Spleen (tissue), 11 donors: Measurements from ENCODE around the gene PTGER3. TPM values are rescaled to one million over a fixed set of nuclear protein-coding genes. Genes with fewer than 3 reads are reported as not detected.

Source experiments
- DNase-seq: peaks from one replicate; pipeline ENCODE4 v3.0.0-alpha.2; 2020
- H3K27ac ChIP-seq, 8 donors: fragments of 200-600 bp; sonication (generic) in 7 of 8; 1 replicate in 4 of 8; 2 replicates in 4 of 8; pipeline versions ENCODE4 v1.5.0 to v1.8.0; 2016 to 2021; ENCODE audit warnings: inconsistent platforms in 4 of 8, mild to moderate bottlenecking in 4 of 8, moderate library complexity in 1 of 8
- H3K27me3 ChIP-seq, 7 donors: fragments of 200-600 bp; sonication (generic) in 6 of 7; replicated peaks in 1 of 7; 1 replicate in 4 of 7; 2 replicates in 3 of 7; pipeline versions ENCODE4 v1.5.0 to v1.8.0; 2016 to 2021; ENCODE audit warnings: inconsistent platforms in 3 of 7, mild to moderate bottlenecking in 1 of 7
- H3K36me3 ChIP-seq, 6 donors: fragments of 200-600 bp; sonication (generic) in 5 of 6; 1 replicate in 4 of 6; 2 replicates in 2 of 6; pipeline versions ENCODE4 v1.5.0 to v1.8.0; 2016 to 2021; ENCODE audit warnings: inconsistent platforms in 2 of 6
- H3K4me1 ChIP-seq, 6 donors: fragments of 200-600 bp; sonication (generic) in 5 of 6; 1 replicate in 3 of 6; 2 replicates in 3 of 6; pipeline versions ENCODE4 v1.5.0 to v1.8.0; 2016 to 2021; ENCODE audit warnings: inconsistent platforms in 3 of 6
- H3K4me3 ChIP-seq, 8 donors: fragments of 200-600 bp; sonication (generic) in 7 of 8; 1 replicate in 4 of 8; 2 replicates in 4 of 8; pipeline versions ENCODE4 v1.5.0 to v1.8.0; 2016 to 2021; ENCODE audit warnings: inconsistent platforms in 4 of 8, mild to moderate bottlenecking in 4 of 8, moderate library complexity in 2 of 8
- H3K9me3 ChIP-seq, 8 donors: fragments of 200-600 bp; sonication (generic) in 7 of 8; 1 replicate in 4 of 8; 2 replicates in 4 of 8; pipeline versions ENCODE4 v1.5.0 to v1.8.0; 2016 to 2021; ENCODE audit warnings: inconsistent platforms in 4 of 8
- CTCF ChIP-seq, 11 experiments: fragments of 200-600 bp in 7 of 11; fragments of 450-650 bp in 4 of 11; sonication (generic) in 4 of 11; IDR thresholded peaks in 8 of 11; conservative IDR thresholded peaks in 3 of 11; 1 replicate in 7 of 11; 2 replicates in 4 of 11; pipeline versions ENCODE4 v1.4.0 to v1.8.0; 2016 to 2021; ENCODE audit warnings: antibody characterized with exemption in 11 of 11, inconsistent platforms in 4 of 11, mild to moderate bottlenecking in 1 of 11
- POLR2A ChIP-seq, 3 donors: fragments of 450-650 bp; IDR thresholded peaks; one replicate each; pipeline ENCODE4 v1.5.1; 2017; ENCODE audit warnings: antibody characterized with exemption in 3 of 3, mild to moderate bottlenecking in 1 of 3
- POLR2AphosphoS5 ChIP-seq, 3 donors: sonication (generic); formaldehyde crosslinking; IDR thresholded peaks; one replicate each; pipeline ENCODE4 v1.5.1; 2017; ENCODE audit warnings: antibody characterized with exemption in 3 of 3
- WGBS, 5 donors: extraction: QIAGEN DNeasy Blood & Tissue Kit in 3 of 5; methylation state at CpG; one replicate each; pipeline versions ENCODE4 v1.1.5 to v1.1.7; 2013 to 2018; 5-methylcytosine and 5-hydroxymethylcytosine counted together
- intact Hi-C: fragments of 100-400 bp; cut with DNase I; formaldehyde crosslinking; loops from one replicate; pipeline ENCODE4 v1.15.0; 2023; ENCODE audit warnings: low total_unique reads
- polyA plus RNA-seq, 3 donors: library from polyadenylated mRNA; stranded (reverse); fragments of 200-250 nt; gene quantifications; one replicate each; pipeline ENCODE4 v1.2.1, GENCODE V29; 2013
- total RNA-seq, 7 donors: library from RNA; depleted of rRNA in 3 of 7; stranded (reverse); fragments of >200 nt in 3 of 7; fragmentation: NEBNext Ultra II Directional in 4 of 7; extraction: Animal tissue kit (Norgen Biotek cat#: 25700) in 4 of 7; gene quantifications; one replicate each; pipeline versions ENCODE4 v1.1.0 to v1.2.1, GENCODE V29; 2016 to 2021
- donor health status: healthy with polysubstance abuse.
- donor health status: DM: no; HTN: no; CAD: no; lungs with moderate emphysema.
- donor health status: DM: no; HTN: no; CAD: no.
- donor health status: Bipolar disorder and iron deficiency.
- donor health status: healthy.
- donor health status: DM: no; HTN: no; CAD: no.
- donor health status: DM: yes; HTN: yes; CAD: no.

The PTGER3 gene
- total and polyA plus RNA-seq, 10 donors, result 0.13 to 1.1 (median 0.39) TPM

- H3K36me3 ChIP-seq, result no peaks in the 10 kb centered on the region
- no peak for DNase-seq
- no peak overlapping the region for H3K4me3 ChIP-seq
- H3K27ac ChIP-seq, result no peak overlapping the region
- intact Hi-C loops, result no loop called here
- WGBS, 5 donors, result 84 to 93% (median 87%) methylated on average over 1 of the region's 1 CpG
- H3K4me1 ChIP-seq, result peaks cover 0 to 7% (median 4%) of the 10 kb centered on the region in 6 donors
- no peaks in the 10 kb centered on the region for H3K9me3 ChIP-seq
- no peak for TF ChIP-seq POLR2AphosphoS5 (IDR thresholded peaks at IDR 0.05)
- no peak for TF ChIP-seq CTCF (IDR thresholded peaks at IDR 0.05 in 8 of 11, conservative IDR thresholded peaks at IDR 0.05 in 3 of 11)
- no peak for TF ChIP-seq POLR2A (IDR thresholded peaks at IDR 0.05)
- H3K27me3 ChIP-seq, result peaks cover 0 to 8% (median 0%) of the 10 kb centered on the region in 7 donors
Measured at GRCh38 chr1:71086331-71086730, 38.7 kb upstream of the PTGER3 start.

GRCh38 chr1:71083271-71083670 lies 35.7 kb upstream of the PTGER3 start:
- Histone ChIP-seq H3K9me3 (no peaks in the 10 kb centered on the region), H3K4me1 (peaks cover 18 to 27% (median 22%) of the 10 kb centered on the region in 6 donors), H3K4me3 (no peak overlapping the region), H3K36me3 (peaks cover 0 to 6% (median 2%) of the 10 kb centered on the region in 6 donors), H3K27me3 (peaks cover 0 to 8% (median 0%) of the 10 kb centered on the region in 7 donors), H3K27ac (no peak overlapping the region)
- WGBS, 5 donors, result 76 to 95% (median 86%) methylated on average over 2 of the region's 2 CpGs
- TF ChIP-seq POLR2A (IDR thresholded peaks at IDR 0.05), result no peak
- no peak for TF ChIP-seq POLR2AphosphoS5 (IDR thresholded peaks at IDR 0.05)
- no peak for TF ChIP-seq CTCF (IDR thresholded peaks at IDR 0.05 in 8 of 11, conservative IDR thresholded peaks at IDR 0.05 in 3 of 11)
- no peak for DNase-seq
- intact Hi-C loops, result no loop called here

- H3K27me3 ChIP-seq, result peaks cover 0 to 8% (median 0%) of the 10 kb centered on the region in 7 donors
- no peak for TF ChIP-seq POLR2AphosphoS5 (IDR thresholded peaks at IDR 0.05)
- no peak for TF ChIP-seq POLR2A (IDR thresholded peaks at IDR 0.05)
- TF ChIP-seq CTCF (IDR thresholded peaks at IDR 0.05 in 8 of 11, conservative IDR thresholded peaks at IDR 0.05 in 3 of 11), result no peak
- H3K27ac ChIP-seq, result peak overlapping the region in 5 of 8 donors; percentile 88 to 94 (median 92)
- H3K4me1 ChIP-seq, result peaks cover 20 to 42% (median 29%) of the 10 kb centered on the region in 6 donors
- 64 to 80% (median 80%) methylated on average over 7 of the region's 7 CpGs for WGBS, 5 donors
- peak overlapping the region; percentile 69 to 93 (median 85) for H3K4me3 ChIP-seq
- no peaks in the 10 kb centered on the region for H3K9me3 ChIP-seq
- intact Hi-C loops, result no loop called here
- H3K36me3 ChIP-seq, result peaks cover 0 to 22% (median 17%) of the 10 kb centered on the region in 6 donors
- peak; percentile 84 for DNase-seq
Measured at GRCh38 chr1:71081697-71082080, 34.1 kb upstream of the PTGER3 start.

GRCh38 chr1:71080739-71081696 lies 33.4 kb upstream of the PTGER3 start, which contains the start of gene ZRANB2:
TSS of gene ZRANB2 (minus strand) at chr1:71081035. CDS start at chr1:71080995, 40 bp downstream.
- TF ChIP-seq POLR2AphosphoS5 (IDR thresholded peaks at IDR 0.05) (peak; percentile 56 to 83 (median 81)), CTCF (IDR thresholded peaks at IDR 0.05 in 8 of 11, conservative IDR thresholded peaks at IDR 0.05 in 3 of 11) (peak; percentile 58 to 84 (median 71)), POLR2A (IDR thresholded peaks at IDR 0.05) (peak in 1 of 3 donors; percentile 32)
- WGBS, 5 donors, result 0% methylated on average over 32 to 33 of the region's 33 CpGs
- H3K4me1 ChIP-seq, result peaks cover 20 to 49% (median 29%) of the 10 kb centered on the region in 6 donors
- peaks cover 0 to 8% (median 0%) of the 10 kb centered on the region in 7 donors for H3K27me3 ChIP-seq
- peak within 1 kb of the TSS; percentile 69 to 93 (median 85) for H3K4me3 ChIP-seq
- peak; percentile 95 for DNase-seq
- intact Hi-C loops, result no loop called here
- H3K9me3 ChIP-seq, result no peaks in the 10 kb centered on the region
- H3K36me3 ChIP-seq, result peaks cover 0 to 28% (median 24%) of the 10 kb centered on the region in 6 donors
- peak within 1 kb of the TSS; percentile 88 to 94 (median 92) for H3K27ac ChIP-seq
